Tibial nerve (tissue), 4 donors: ENCODE results near the gene RARRES1.

ENCODE experiments used
- CTCF ChIP-seq, 5 experiments: fragments of 200-600 bp in 3 of 5; fragments of 450-650 bp in 2 of 5; sonication (generic) in 3 of 5; IDR thresholded peaks; one replicate each; pipeline ENCODE4 v1.5.1; 2016 to 2019; ENCODE audit warnings: antibody characterized with exemption in 5 of 5, mild to moderate bottlenecking in 3 of 5, moderate library complexity in 2 of 5
- EP300 ChIP-seq, 2 donors: sonication (generic); formaldehyde crosslinking; IDR thresholded peaks; one replicate each; pipeline ENCODE4 v1.6.1; 2017; ENCODE audit warnings: antibody characterized with exemption in 2 of 2, mild to moderate bottlenecking in 1 of 2
- POLR2A ChIP-seq, 2 donors: fragments of 450-650 bp; IDR thresholded peaks; one replicate each; pipeline ENCODE4 v1.6.1; 2017; ENCODE audit warnings: antibody characterized with exemption in 2 of 2, mild to moderate bottlenecking in 2 of 2, moderate library complexity in 2 of 2

- TF ChIP-seq CTCF (IDR thresholded peaks at IDR 0.05): no peak
- TF ChIP-seq POLR2A (IDR thresholded peaks at IDR 0.05): no peak
- TF ChIP-seq EP300 (IDR thresholded peaks at IDR 0.05): no peak
Observed at GRCh38 chr3:158737976-158738615, 5.8 kb upstream of the RARRES1 start.
